ENCODE data around the gene TMSB4X. TPM values are rescaled to one million over a fixed set of nuclear protein-coding genes. Genes with fewer than 3 reads are reported as not detected.
"Not testable (repeated sequence)": the region's sequence is repeated elsewhere in the genome, so short reads cannot be mapped to it uniquely, and the experiment has no call there.

Gene TMSB4X
- total RNA-seq, 1 donor from 2014 or later = 14,202 TPM

GRCh38 chrX:13014111-13015096 lies 39.5 kb downstream of the TMSB4X start:
- intact Hi-C loops (cut with micrococcal nuclease) = loop anchor here (5.0 kb wide), 1 partner anchor 37 kb away; the partner anchor contains the start of gene TMSB4X

- intact Hi-C loops (cut with micrococcal nuclease) = no loop called here
Measured at GRCh38 chrX:13015536-13016236, 40.8 kb downstream of the TMSB4X start.

- intact Hi-C loops (cut with micrococcal nuclease) = not testable (repeated sequence)
Measured at GRCh38 chrX:13016731-13017130, 41.8 kb downstream of the TMSB4X start.

- intact Hi-C loops (cut with micrococcal nuclease) = no loop called here
Measured at GRCh38 chrX:13022926-13023325, 48.0 kb downstream of the TMSB4X start.

- intact Hi-C loops (cut with micrococcal nuclease) = no loop called here
Measured at GRCh38 chrX:13023567-13023966, 48.7 kb downstream of the TMSB4X start.

- intact Hi-C loops (cut with micrococcal nuclease) = no loop called here
Measured at GRCh38 chrX:13023979-13024378, 49.1 kb downstream of the TMSB4X start.

GRCh38 chrX:13024986-13025385 lies 50.1 kb downstream of the TMSB4X start:
- intact Hi-C loops (cut with micrococcal nuclease) = no loop called here

Other genes starting within 250 kb of the TMSB4X start
- gene PRPS2, start 183.7 kb upstream of the TMSB4X start, total RNA-seq = 78.2 and 79.2 TPM in 2 replicates
- gene TLR7, start 108.0 kb upstream of the TMSB4X start, total RNA-seq = 0.66 TPM in 2 replicates
- not detected in 2 replicates for gene TLR8, start 68.5 kb upstream of the TMSB4X start, total RNA-seq
- gene FAM9C, start 69.5 kb downstream of the TMSB4X start, total RNA-seq = 0.05 TPM in 1 of 2 replicates, not detected in the other